Loucy (cell line): ENCODE measurements around the gene GRID1.

Source experiments
- H2AFZ ChIP-seq: fragments of 200-600 bp; sonication (generic); 2 replicates; pipeline ENCODE4 v1.6.0; 2016; ENCODE audit warnings: antibody characterized with exemption, mild to moderate bottlenecking, low read length, moderate library complexity
- H3F3A ChIP-seq: fragments of 200-600 bp; 2 replicates; pipeline ENCODE4 v1.6.0; 2016; ENCODE audit warnings: antibody characterized with exemption, low read depth, mild to moderate bottlenecking
- H3K27me3 ChIP-seq: fragments of 200-600 bp; sonication (generic); 2 replicates; pipeline ENCODE4 v1.6.1; 2014; ENCODE audit warnings: low read length, mild to moderate bottlenecking; ENCODE audit not compliant: insufficient read depth, poor library complexity, severe bottlenecking
- H3K36me3 ChIP-seq: fragments of 200-600 bp; sonication (generic); 2 replicates; pipeline ENCODE4 v1.6.1; 2016; ENCODE audit warnings: low read length; ENCODE audit not compliant: insufficient read depth
- H3K4me1 ChIP-seq: fragments of 200-600 bp; sonication (generic); 2 replicates; pipeline ENCODE4 v1.5.1; 2014; ENCODE audit warnings: low read length, mild to moderate bottlenecking; ENCODE audit not compliant: insufficient read depth, poor library complexity, severe bottlenecking
- H3K4me2 ChIP-seq: fragments of 200-600 bp; sonication (generic); 2 replicates; pipeline ENCODE4 v1.6.0; 2014; ENCODE audit warnings: antibody characterized with exemption, low read length, low read depth, mild to moderate bottlenecking; ENCODE audit not compliant: poor library complexity, severe bottlenecking
- H3K4me3 ChIP-seq: fragments of 200-600 bp; sonication (generic); 2 replicates; pipeline ENCODE4 v1.5.1; 2014; ENCODE audit warnings: low read length, mild to moderate bottlenecking, mixed read lengths; ENCODE audit not compliant: poor library complexity, severe bottlenecking
- H3K79me2 ChIP-seq: fragments of 200-600 bp; sonication (generic); 2 replicates; pipeline ENCODE4 v1.6.1; 2014; ENCODE audit warnings: low read length; ENCODE audit not compliant: insufficient read depth
- H3K9ac ChIP-seq: fragments of 200-600 bp; sonication (generic); 2 replicates; pipeline ENCODE4 v1.6.0; 2014; ENCODE audit warnings: mild to moderate bottlenecking, low read depth, low read length, moderate library complexity; ENCODE audit not compliant: poor library complexity, severe bottlenecking
- H3K9me2 ChIP-seq: fragments of 200-600 bp; sonication (generic); replicated peaks from 2 replicates; pipeline ENCODE4 v1.6.1; 2016; ENCODE audit warnings: low read depth, low read length, mixed read lengths
- H3K9me3 ChIP-seq: fragments of 200-600 bp; sonication (generic); 2 replicates; pipeline ENCODE4 v1.6.1; 2014; ENCODE audit warnings: mild to moderate bottlenecking, antibody characterized with exemption, low read length, low read depth; ENCODE audit not compliant: insufficient read depth
- H4K20me1 ChIP-seq: fragments of 200-600 bp; sonication (generic); 2 replicates; pipeline ENCODE4 v1.6.0; 2014; ENCODE audit warnings: antibody characterized with exemption, low read length, mild to moderate bottlenecking; ENCODE audit not compliant: insufficient read depth, poor library complexity, severe bottlenecking
- CTCF ChIP-seq: fragments of 200-600 bp; sonication (generic); conservative IDR thresholded peaks from 2 replicates; pipeline ENCODE4 v1.5.1; 2014; ENCODE audit warnings: mild to moderate bottlenecking, antibody characterized with exemption, low read length
- EZH2phosphoT487 ChIP-seq: fragments of 200-600 bp; IDR thresholded peaks from 2 replicates; pipeline ENCODE4 v1.6.1; 2018; ENCODE audit warnings: antibody characterized with exemption, mild to moderate bottlenecking, moderate library complexity, borderline replicate concordance

GRID1 gene

GRCh38 chr10:85642421-85643170 lies 724.0 kb downstream of the GRID1 start:
- no peak overlapping the region for H3K4me3 ChIP-seq
- no peaks in the 10 kb centered on the region for H3F3A ChIP-seq
- H3K36me3 ChIP-seq, result no peaks in the 10 kb centered on the region
- H3K27me3 ChIP-seq, result no peaks in the 10 kb centered on the region
- H3K9me3 ChIP-seq, result no peaks in the 10 kb centered on the region; the same call in 1 of the 2 replicates
- H3K79me2 ChIP-seq, result no peaks in the 10 kb centered on the region
- TF ChIP-seq EZH2phosphoT487, result no peak
- no peak for TF ChIP-seq CTCF
- H4K20me1 ChIP-seq, result no peaks in the 10 kb centered on the region
- no peak overlapping the region for H3K9ac ChIP-seq
- no peaks in the 10 kb centered on the region for H3K9me2 ChIP-seq
- H3K4me1 ChIP-seq, result no peaks in the 10 kb centered on the region
- no peak overlapping the region for H2AFZ ChIP-seq
- no peak overlapping the region for H3K4me2 ChIP-seq

GRCh38 chr10:85642082-85642420 lies 724.5 kb downstream of the GRID1 start:
- Histone ChIP-seq H3K79me2 (no peaks in the 10 kb centered on the region), H2AFZ (no peak overlapping the region), H3K9me3 (no peaks in the 10 kb centered on the region; the same call in 1 of the 2 replicates), H3F3A (no peaks in the 10 kb centered on the region), H3K4me2 (no peak overlapping the region), H3K9ac (no peak overlapping the region), H3K4me1 (no peaks in the 10 kb centered on the region), H3K9me2 (no peaks in the 10 kb centered on the region), H3K27me3 (no peaks in the 10 kb centered on the region), H3K4me3 (no peak overlapping the region), H4K20me1 (no peaks in the 10 kb centered on the region), H3K36me3 (no peaks in the 10 kb centered on the region)
- TF ChIP-seq EZH2phosphoT487 (no peak), CTCF (no peak)

- no peaks in the 10 kb centered on the region for H3K4me1 ChIP-seq
- no peaks in the 10 kb centered on the region for H3F3A ChIP-seq
- no peaks in the 10 kb centered on the region for H3K9me2 ChIP-seq
- H3K79me2 ChIP-seq, result no peaks in the 10 kb centered on the region
- no peak overlapping the region for H2AFZ ChIP-seq
- TF ChIP-seq CTCF (no peak), EZH2phosphoT487 (no peak)
- H3K4me2 ChIP-seq, result no peak overlapping the region
- no peaks in the 10 kb centered on the region for H3K36me3 ChIP-seq
- no peaks in the 10 kb centered on the region for H3K27me3 ChIP-seq
- H3K4me3 ChIP-seq, result no peak overlapping the region
- no peaks in the 10 kb centered on the region for H4K20me1 ChIP-seq
- H3K9me3 ChIP-seq, result no peaks in the 10 kb centered on the region
- H3K9ac ChIP-seq, result no peak overlapping the region
Observed at GRCh38 chr10:85641479-85642009, 725.1 kb downstream of the GRID1 start.
